HG03139 (cell line): Measurements from ENCODE around the gene RAI1.

Source experiments
- ATAC-seq: cut with Tn5 transposase; IDR thresholded peaks from one replicate; pipeline ENCODE4 v1.9.1; 2021; ENCODE audit not compliant: unreplicated experiment

RAI1 gene

DNA sequence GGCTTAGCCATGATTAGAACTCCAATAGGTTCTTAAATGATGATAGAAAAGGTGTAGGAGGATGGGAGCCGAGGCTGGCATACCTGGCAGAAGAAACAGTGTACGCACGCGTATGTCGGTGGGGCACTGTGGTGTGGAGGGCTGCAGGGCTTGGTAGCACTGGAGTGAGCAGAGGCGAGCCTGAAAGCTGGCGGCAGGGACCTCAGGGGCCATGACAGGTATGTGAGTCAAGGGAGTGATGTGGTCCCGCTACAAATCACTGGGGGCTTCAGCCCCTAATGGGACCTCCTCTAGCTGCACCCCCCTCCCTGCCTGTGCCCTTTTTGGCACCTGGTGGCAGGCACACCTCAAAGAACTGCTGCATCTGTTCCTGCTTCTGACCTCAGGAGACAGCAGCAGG, 67.3 kb downstream of the RAI1 start:
- ATAC-seq, result no peak

DNA sequence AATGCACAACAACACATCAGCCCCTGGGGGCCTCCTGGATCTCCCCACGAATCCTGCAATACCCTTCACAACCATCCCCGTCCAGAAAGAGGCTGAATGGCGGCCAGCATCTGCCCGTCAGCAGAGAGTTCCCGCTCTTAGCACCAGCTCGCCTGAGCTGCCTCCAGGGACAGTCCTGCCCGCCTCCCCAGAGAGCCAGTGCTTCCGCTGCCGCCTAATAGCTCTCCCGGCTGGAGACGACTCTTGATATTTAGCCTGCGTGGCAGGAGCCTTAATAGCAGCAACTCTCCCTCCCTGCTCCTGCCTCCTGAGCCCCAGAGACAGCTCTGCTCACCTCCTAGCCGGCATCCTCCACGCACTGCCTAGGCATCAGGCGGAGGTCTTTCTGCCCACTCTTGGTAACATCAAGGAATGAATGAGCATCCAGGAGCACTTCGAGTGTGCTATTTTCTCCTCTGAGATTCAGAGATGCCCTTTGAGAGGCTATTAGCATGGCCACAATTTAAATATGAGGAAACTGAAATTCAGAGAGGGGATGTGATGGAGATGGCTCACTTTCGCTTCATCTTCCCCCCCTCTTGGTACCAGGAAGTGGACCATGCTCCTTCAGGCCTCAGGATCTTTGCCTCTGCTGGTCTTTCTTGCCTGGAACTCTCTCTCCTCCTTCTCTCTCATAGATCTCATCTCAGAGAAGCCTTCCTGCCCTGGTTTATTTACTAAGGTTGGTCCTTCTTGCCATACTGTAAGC, 67.9 kb downstream of the RAI1 start:
- ATAC-seq, result no peak

DNA sequence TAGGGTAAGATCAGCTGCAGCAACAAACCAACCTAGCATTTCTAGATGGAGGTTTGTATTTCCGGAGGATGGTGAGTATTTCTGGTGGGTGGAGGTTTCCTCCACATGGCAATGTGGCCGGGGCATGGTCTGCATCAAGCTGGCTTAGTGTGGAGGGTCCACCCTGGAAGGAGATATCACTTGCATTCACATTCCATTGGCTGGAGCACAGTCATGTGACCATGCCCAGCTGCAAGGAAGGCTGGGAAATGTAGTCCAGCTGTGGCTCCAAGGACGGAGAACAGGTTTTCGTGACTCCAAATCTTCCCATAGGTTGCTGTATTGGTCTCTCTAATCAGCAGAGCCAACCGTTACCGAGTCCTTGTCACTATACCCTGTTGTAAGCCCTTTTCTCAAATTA, 68.7 kb downstream of the RAI1 start:
- ATAC-seq, result no peak

DNA sequence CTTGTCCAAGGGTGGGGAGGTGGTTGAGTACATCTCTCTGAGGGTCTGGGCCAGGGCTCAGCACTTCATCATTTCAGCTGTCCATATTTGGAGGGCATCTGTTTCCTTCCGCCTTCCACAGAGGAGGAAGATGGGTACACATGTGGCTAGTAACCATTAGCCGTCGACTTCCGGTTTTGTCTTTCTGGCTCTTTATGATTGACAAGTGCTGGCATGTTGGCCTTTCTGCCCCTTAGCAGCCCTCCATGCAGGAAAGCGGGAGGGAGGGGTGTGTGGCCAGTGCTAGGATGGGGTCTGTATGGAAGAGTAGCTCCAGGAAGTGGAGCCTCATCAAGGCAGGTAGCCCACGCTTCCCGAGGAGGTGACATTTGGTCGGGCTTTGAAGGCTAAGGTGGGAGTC, 69.6 kb downstream of the RAI1 start:
- no peak for ATAC-seq

DNA sequence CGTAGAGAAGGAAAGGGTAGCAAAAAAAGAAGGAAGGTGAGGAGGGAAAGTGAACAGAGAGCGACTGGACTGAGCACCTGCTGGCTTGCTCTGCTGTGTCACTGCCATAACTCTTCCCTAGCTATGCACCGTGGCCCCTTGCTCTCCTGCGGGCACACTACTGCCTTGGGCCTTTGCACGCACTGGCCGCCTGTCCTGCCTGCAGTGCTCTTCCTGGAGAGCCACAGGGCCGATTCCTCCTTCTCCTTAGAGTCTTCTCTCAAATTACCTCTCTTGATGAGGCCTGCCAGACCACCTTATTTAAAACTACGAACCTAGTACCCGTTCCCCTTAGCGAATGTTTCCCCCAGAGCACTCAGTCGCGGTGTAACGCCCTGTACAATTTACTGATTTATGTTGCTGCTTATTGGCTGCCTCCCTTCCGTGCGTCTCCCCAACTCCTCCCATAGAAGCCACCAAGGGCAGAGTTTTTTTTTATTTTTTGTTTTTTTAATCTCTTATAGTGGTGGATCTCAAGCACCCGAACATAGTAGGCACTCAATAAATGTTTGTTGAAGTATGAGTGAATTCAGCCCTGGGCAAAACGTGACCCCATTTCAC, 70.3 kb downstream of the RAI1 start:
- ATAC-seq, result no peak

DNA sequence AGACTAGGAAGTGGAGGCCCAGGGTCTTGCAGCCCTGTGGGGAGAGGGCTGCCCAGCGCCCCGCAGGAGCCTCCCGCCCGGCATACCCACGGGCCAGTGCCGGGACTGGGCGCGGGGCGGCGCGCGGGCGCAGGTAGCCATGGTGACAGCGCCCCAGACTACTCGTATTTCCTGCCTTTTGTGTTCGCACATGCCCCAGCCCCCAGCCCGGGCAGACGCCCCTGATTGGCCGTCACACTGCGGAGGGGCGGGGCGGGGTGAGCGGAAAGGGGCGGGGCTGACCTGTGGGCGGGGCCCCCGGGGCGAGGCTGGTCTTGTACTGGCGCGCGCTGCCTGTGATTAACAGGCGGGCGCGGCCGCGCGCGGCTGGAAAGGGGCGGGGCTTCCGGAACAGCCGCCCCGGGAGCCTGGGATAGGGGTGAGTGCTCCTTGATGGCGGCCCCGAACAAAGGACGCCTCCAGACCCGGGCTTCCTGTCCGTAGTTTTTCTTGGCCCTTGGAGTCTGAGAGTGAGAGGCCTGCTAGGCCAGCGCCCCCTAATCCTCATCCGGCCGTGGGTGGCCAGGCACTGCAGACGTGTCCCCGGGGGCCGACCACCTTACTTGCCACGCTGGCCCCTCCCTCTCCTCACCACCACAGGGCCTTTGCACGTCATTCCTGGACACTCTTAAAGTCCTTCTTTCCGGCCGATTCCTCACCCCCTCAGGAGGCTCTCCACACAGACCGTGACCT, 71.0 kb downstream of the RAI1 start:
- ATAC-seq, result peak; percentile 67

DNA sequence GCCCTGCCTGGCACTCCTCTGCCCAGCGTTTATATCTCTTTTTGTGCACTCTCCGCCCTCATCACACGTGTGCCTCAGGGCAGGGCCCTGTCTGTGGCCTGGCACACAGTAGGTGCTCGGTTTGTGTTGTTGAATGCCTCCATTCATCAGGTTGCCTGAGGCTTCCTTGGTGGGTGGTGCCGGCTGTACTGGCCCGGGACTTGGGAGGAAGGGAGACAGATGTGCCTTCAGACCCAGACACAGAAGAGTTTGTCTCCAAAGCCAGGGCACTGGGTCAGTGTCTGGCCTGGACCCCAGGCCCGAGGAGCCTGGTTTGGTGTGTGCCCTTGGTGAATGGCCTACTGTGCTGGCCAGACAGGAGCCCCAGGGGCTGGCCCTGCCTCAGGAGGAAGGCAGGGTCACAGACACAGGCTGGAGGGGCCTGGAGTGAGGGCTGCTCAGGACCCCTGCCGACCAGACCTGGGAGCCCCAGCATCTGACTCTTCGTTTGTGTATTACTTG, 71.6 kb downstream of the RAI1 start:
- ATAC-seq, result no peak

DNA sequence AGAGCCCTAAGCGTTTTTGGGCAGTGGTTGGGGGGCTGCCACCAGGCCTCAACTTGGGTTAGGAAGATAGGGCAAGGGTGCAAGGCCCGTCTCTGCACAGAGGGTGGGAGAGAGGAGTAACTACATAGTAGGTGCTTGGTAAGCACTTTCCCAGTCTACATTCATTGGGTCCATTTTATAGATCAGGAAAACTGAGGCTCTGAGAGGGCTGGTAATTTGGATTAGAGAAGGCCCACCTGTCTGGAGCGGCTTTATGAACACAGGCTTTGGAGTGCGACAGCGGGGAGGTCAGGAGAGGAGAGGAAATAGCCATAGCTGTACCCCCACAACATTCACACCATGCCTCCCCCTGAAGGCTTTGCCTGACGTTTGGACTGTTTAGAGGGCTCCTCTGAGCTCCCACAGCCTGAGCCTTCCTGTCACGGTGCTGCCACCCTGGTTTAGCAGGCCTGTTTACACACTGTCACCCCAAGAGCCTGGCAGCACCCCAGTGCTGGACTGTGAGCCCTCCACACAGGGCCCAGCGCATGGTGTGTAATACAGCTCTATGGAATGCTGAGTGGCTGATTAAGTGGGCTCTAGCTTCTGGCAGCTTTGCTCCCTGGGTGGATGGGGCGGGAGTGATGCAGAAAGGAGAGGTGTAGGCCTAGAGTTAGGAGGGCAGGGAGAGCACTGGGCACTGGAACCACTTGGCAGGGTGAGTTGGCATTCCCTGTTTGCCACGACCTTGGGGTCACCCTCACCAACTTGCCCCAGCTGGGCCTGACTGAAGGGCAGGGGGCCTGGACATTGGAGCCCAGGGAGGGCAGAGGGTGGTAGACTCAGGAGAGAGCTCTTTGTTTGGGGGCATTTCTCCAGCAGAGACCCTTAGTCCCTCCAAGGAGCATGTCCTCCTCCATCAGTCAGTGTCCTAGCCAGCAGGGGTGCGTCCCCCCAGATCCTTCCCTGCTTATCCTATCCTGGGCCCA, 73.7 kb downstream of the RAI1 start:
- ATAC-seq, result no peak

DNA sequence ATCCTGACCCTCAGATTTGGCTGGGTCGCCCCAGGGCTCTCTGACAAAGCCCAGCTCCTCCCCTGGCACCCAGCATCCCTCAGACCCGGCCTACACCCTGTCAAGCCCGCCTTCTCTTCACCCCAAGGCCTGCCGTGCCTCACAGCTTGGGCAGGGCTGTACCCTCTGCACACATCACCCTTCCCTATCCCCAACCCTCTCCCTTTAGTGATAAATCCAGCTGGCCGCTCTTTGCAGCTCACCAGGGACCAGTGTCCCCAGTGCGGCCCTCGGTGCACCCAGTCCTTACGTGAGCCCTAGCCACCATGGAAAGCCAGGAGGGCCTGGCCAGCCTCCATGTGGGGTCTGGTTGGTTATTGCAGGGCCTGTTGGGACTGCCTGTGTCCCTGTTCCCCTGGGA, 74.5 kb downstream of the RAI1 start:
- ATAC-seq, result no peak

DNA sequence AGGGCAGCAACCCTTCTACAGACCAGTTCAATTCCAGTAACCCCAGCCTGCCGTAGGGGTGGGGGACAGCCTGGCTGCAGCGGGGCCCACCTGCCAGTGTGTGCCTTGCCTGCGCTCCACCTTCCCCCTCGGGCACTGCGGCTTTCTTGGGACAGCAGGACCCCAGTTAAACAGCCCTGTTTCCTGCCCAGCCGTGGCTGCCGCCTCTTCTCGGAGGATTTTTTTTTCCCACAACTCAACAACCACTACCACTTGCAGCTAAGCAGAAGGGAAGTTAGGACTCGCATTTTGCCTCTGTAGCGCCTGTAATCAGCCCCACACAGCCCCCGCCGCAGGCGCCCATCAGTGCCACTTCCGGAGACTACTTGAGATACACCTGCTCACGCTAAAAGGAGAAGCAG, 76.1 kb downstream of the RAI1 start:
- no peak for ATAC-seq

DNA sequence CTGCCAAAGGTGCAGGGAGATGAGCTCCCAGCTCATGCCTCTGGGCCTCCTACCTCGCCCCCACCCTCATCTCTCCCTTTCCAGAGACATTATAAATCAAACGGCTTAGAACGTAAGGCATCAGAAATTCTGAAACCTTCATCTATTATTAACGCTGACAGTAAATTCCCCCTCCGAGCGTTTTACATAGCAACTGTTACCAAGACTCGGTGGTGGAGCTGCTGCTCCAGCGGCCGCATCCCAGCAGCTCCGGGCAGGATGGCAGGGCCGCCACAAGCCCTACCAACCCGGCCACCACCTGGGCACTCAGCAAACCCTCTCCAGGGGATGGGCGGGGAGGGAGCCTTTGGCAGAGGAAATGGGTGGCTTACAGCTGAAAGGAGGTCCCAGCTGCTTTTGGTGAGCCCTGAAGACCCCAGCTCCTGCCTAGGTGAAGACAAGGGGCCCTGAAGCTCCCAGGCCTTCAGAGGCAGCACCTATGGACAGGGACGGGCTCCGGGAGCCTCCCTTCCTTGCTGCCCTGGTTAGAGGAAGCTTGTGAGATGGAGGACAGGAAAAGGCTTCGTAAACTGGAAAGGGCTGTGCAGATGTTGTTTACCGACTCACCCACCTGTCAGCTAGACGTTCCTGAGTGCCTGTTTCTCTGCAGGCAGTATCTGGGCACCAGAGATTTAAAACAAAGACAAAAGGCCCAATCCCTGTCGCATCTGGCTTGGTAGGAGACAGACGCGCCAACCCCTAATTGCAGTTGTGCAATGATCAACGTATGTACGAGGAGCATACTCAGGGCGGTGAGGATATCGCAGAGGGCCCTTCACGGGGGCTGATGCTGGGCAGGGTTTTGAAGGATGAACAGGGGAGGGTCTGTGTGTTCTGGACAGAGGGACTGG, 76.9 kb downstream of the RAI1 start:
- ATAC-seq, result no peak

DNA sequence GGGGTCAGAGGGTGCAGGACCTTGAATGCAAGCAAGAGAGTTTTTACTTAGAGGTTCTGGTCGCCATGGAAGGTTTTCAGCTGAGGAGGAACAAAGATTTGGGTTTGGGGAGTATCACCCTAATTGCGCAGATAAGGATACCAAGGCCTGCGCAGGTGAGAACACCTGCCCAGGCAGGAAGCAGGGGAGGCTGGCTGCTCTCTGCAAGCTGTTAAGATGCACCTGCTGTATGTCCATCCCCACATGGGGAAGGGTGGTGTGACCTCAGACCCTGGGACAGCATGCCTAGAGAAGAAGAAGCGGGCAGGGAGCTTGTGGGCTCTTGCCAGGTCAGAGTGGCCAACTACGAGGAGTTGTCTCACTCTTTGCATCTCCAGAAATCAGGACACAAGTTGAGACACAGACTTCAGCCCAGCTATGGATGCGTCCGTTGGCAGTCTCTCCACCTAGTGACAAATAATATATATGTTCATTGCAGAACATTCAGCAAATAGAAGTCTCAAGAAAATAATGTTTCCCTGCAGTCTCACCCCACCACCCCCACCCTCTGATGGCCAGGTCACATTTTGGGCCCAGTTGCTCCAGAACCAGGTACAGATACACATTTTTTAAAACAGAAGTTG, 77.8 kb downstream of the RAI1 start:
- ATAC-seq, result no peak

DNA sequence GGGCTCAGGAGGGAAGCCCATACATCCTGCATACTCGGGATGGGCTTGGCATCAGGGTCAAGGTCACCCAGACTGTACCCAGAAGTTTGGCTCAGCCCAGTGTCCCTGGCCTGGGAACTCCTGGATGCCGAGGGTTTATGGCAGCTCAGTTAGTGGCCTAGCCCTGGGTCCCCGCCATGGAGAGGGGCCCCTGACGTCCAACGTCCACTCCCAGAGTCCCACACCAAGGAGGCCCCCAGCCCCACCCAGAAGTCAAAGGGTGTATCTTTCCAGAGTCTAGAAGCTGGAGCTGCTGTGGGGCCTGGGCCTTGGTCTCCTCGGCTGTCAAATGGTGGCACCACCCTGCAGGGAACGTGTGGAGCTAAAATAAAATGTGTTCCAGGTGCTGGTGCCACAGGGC, 79.1 kb downstream of the RAI1 start:
- no peak for ATAC-seq

DNA sequence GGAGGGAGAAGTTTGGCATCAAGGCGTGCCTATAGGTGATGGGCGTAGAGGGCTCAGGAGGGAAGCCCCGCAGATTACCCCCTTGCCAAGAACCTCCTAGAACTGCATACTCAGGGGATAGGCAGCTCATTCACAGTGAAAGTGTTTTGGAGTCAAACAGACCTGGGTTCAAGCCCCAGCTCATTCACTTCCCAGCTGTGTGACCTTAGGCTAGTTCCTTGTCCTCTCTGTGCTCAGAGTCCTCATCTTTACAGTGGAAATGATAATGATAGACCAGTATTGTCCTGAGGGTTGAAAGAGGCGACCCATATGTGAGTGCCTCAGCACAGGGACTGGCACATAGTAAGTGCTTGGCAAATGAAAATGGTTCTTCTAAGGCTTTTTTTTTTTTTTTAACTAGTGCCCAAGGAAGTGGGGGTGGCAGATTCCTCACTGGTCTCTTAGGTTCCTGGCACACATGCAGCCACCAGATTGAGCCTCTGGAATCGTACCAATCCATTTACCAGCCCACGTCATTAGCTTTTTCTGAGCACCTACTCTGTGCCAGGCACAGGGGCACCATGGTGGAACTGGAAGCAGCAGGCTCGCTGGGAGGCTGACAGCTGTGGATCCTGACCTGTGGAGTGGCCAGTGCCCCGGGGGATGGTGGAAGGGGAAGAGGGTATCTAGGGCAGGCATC, 79.8 kb downstream of the RAI1 start:
- no peak for ATAC-seq

DNA sequence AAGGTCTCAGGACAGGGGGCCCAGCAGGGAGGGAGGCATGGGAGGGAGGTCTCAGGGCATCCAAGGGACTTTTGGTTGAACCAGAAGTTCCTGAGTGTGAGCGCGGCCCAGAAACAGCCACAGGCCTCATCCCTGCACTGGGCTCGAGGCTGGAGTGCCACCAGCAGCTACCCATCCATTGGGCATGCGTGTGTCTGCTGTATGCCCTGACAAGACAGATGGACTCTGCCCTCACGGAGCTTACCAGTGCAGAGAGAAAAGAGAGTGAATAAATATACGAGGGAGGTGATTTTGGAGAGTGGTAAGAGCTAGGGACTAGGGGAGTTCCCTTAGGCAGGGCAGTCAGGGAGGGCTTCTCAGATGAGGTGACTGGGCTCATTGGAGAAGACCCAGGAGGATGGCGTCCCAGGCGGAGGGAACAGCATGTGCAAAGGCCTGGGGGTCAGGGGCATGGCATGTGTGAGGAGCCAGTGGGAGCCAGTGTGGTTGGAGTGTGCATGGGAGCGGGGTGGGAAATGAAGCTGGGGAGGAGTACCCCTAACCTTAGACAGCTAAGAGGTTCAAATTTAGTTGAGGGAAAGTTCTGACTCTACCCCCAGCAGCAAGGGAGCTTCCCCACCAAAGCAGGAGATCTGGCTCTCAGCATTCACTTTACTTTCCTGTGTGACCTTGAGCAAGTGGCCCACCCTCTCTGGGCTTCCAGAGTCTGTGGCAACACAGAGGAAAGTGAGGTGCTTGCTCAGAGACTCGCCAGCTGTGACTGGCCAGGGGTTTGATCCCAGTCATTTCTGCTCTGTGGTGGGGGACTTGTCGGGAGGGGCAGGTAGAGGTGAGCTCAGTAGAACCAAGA, 80.9 kb downstream of the RAI1 start:
- ATAC-seq, result no peak

DNA sequence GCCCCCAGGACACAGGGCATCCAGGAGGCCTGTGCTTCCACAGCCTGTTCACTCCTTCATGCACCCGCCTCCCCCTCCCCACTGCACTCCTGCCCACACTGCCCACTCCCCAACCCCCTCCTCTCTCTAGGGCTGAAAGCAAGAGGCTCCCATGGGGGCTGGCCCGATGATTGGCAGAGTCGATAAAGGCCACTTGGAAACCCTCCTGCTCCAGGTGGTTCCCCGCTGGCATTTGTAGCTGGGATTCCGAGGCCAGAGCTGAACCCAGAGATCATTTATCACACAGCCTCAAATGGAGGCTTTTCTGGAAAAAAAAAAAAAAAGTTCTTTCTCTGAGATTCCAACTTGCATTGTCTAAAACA, 81.5 kb downstream of the RAI1 start:
- ATAC-seq, result no peak

DNA sequence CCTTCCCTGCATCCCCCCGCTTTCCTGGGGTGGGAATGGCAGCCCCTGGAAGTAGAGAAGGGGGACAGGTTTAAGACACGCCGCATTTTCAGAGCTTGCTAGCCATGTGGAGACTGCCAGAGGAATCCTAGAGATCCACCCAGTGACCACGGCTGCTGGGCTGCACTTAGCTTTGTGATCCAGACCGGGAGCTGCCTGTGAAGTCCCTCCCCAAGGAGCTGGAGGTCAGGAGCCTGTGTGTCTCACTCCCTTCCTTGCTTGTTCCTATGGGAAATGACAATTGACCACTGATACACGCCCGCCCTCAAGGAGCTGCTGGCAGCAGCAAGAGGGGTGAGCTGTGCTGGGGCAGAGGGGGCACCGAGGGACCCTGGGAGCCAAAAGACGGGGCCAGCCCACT, 81.9 kb downstream of the RAI1 start:
- ATAC-seq, result no peak

DNA sequence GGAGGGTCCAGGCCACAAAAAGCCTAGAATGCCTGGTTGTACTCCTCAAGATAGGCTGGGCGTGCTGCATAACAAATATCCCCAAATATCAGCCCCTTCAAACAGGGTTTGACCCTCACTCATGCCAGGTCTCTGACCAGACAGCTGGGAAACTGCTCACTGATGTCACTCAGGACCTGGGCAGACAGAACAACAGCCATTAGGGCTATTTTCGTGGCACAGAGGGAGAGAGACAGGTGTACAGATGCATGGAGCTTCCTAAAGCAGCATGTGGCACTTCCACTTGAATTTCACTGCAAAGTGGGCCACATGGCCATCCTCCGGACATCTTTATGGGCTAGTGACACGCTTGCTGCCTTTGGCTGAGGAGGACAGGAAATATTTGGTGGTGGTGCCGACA, 82.5 kb downstream of the RAI1 start:
- no peak for ATAC-seq
